Endothelial cell (in vitro differentiated cells): ENCODE results near the gene PAX3. TPM values are rescaled to one million over a fixed set of nuclear protein-coding genes. Genes with fewer than 3 reads are reported as not detected.

Source experiments
- DNase-seq: peaks from one replicate; pipeline ENCODE4 v3.0.0; 2021; ENCODE audit warnings: low spot score
- H3K27ac Mint-ChIP-seq: one replicate; pipeline ENCODE4 v1.8.0; 2021; ENCODE audit warnings: mixed read lengths, inconsistent platforms; ENCODE audit not compliant: unreplicated experiment
- H3K27me3 Mint-ChIP-seq: one replicate; pipeline ENCODE4 v1.8.0; 2021; ENCODE audit warnings: mild to moderate bottlenecking, moderate library complexity, mixed read lengths, inconsistent platforms; ENCODE audit not compliant: unreplicated experiment
- H3K36me3 Mint-ChIP-seq: one replicate; pipeline ENCODE4 v1.8.0; 2021; ENCODE audit warnings: mild to moderate bottlenecking, low read depth, mixed read lengths, inconsistent platforms; ENCODE audit not compliant: unreplicated experiment
- H3K4me1 Mint-ChIP-seq: one replicate; pipeline ENCODE4 v1.8.0; 2021; ENCODE audit warnings: mild to moderate bottlenecking, mixed read lengths, inconsistent platforms; ENCODE audit not compliant: unreplicated experiment
- H3K4me3 Mint-ChIP-seq: one replicate; pipeline ENCODE4 v1.8.0; 2021; ENCODE audit warnings: mild to moderate bottlenecking, mixed read lengths, inconsistent platforms; ENCODE audit not compliant: unreplicated experiment
- H3K9me3 Mint-ChIP-seq: one replicate; pipeline ENCODE4 v1.8.0; 2021; ENCODE audit warnings: mixed read lengths, inconsistent platforms; ENCODE audit not compliant: unreplicated experiment
- CTCF ChIP-seq: fragments of 200-600 bp; sonication (generic); IDR thresholded peaks from one replicate; pipeline ENCODE4 v1.5.0; 2021; ENCODE audit warnings: antibody characterized with exemption; ENCODE audit not compliant: unreplicated experiment
- total RNA-seq: library from RNA; stranded (reverse); fragmentation: NEBNext Ultra II Directional; extraction: Animal tissue kit (Norgen Biotek cat#: 25700); gene quantifications from one replicate; pipeline ENCODE4 v1.2.1, GENCODE V29; 2021; ENCODE audit not compliant: unreplicated experiment

The PAX3 gene
- total RNA-seq, 1 donor from 2014 or later = 16.5 TPM

- H3K27ac Mint-ChIP-seq = no peak overlapping the region
- H3K4me1 Mint-ChIP-seq = peaks cover 26% of the 10 kb centered on the region
- no peak for TF ChIP-seq CTCF
- H3K4me3 Mint-ChIP-seq = no peak overlapping the region
- no peaks in the 10 kb centered on the region for H3K9me3 Mint-ChIP-seq
- H3K27me3 Mint-ChIP-seq = peaks cover 41% of the 10 kb centered on the region
- no peaks in the 10 kb centered on the region for H3K36me3 Mint-ChIP-seq
- DNase-seq = no peak
Measured at GRCh38 chr2:222310747-222311318, 12.0 kb upstream of the PAX3 start.

- Mint-ChIP-seq H3K4me1 (peaks cover 33% of the 10 kb centered on the region), H3K9me3 (no peaks in the 10 kb centered on the region), H3K27ac (no peak overlapping the region), H3K36me3 (no peaks in the 10 kb centered on the region), H3K27me3 (peaks cover 45% of the 10 kb centered on the region), H3K4me3 (no peak overlapping the region)
- TF ChIP-seq CTCF = no peak
- no peak for DNase-seq
Measured at GRCh38 chr2:222309766-222310165, 11.0 kb upstream of the PAX3 start.

- Mint-ChIP-seq H3K4me1 (peaks cover 34% of the 10 kb centered on the region), H3K36me3 (no peaks in the 10 kb centered on the region), H3K27me3 (peaks cover 45% of the 10 kb centered on the region), H3K4me3 (no peak overlapping the region), H3K27ac (no peak overlapping the region), H3K9me3 (no peaks in the 10 kb centered on the region)
- no peak for TF ChIP-seq CTCF
- DNase-seq = no peak
Measured at GRCh38 chr2:222309361-222309760, 10.6 kb upstream of the PAX3 start.

- no peak for TF ChIP-seq CTCF
- H3K27ac Mint-ChIP-seq = no peak overlapping the region
- peaks cover 44% of the 10 kb centered on the region for H3K27me3 Mint-ChIP-seq
Measured at GRCh38 chr2:222307978-222308730, 9.4 kb upstream of the PAX3 start.

GRCh38 chr2:222307143-222307756, 8.5 kb upstream of the PAX3 start:
- Mint-ChIP-seq H3K36me3 (peaks cover 5% of the 10 kb centered on the region), H3K4me1 (peaks cover 48% of the 10 kb centered on the region), H3K4me3 (peak overlapping the region; percentile 13), H3K27ac (no peak overlapping the region), H3K27me3 (peaks cover 48% of the 10 kb centered on the region), H3K9me3 (no peaks in the 10 kb centered on the region)
- no peak for TF ChIP-seq CTCF
- no peak for DNase-seq

More at GRCh38 chr2:222307978-222308730, 9.4 kb upstream of the PAX3 start:
- Mint-ChIP-seq H3K9me3 (no peaks in the 10 kb centered on the region), H3K36me3 (peaks cover 1% of the 10 kb centered on the region), H3K4me1 (peaks cover 44% of the 10 kb centered on the region), H3K4me3 (no peak overlapping the region)
- DNase-seq = no peak
